Small intestine (tissue), 7 donors: ENCODE data around the gene TSSK2. TPM values are rescaled to one million over a fixed set of nuclear protein-coding genes. Genes with fewer than 3 reads are reported as not detected.
A peak's percentile ranks its signal among the peaks of the same experiment; 100 is the strongest.

Source experiments
- DNase-seq, 2 donors: peaks; one replicate each; pipeline versions ENCODE4 v3.0.0 to v3.0.0-alpha.2; 2013
- FAIRE-seq: peaks from 2 replicates; lab custom pipeline; 2012; peaks lifted over from hg19 to GRCh38; lab: Jason Lieb, UNC
- H3K27ac ChIP-seq, 3 donors: one replicate each; pipeline ENCODE4 v1.5.1; 2013; ENCODE audit warnings: low read length in 2 of 3, mild to moderate bottlenecking in 2 of 3, control low read depth in 1 of 3, inconsistent platforms in 1 of 3, low read depth in 1 of 3, moderate library complexity in 1 of 3
- H3K27me3 ChIP-seq, 3 donors: one replicate each; pipeline ENCODE4 v1.6.1; 2013; ENCODE audit warnings: low read length in 3 of 3, inconsistent platforms in 1 of 3; ENCODE audit not compliant: control insufficient read depth in 3 of 3, insufficient read depth in 3 of 3
- H3K36me3 ChIP-seq, 3 donors: one replicate each; pipeline ENCODE4 v1.6.1; 2013; ENCODE audit warnings: low read length in 3 of 3, inconsistent platforms in 1 of 3, low read depth in 1 of 3, mild to moderate bottlenecking in 1 of 3, moderate library complexity in 1 of 3; ENCODE audit not compliant: control insufficient read depth in 3 of 3, insufficient read depth in 2 of 3
- H3K4me1 ChIP-seq, 3 donors: one replicate each; pipeline ENCODE4 v1.6.1; 2013; ENCODE audit warnings: low read length in 2 of 3, inconsistent platforms in 1 of 3, low read depth in 1 of 3, mild to moderate bottlenecking in 1 of 3, moderate library complexity in 1 of 3; ENCODE audit not compliant: control insufficient read depth in 3 of 3, insufficient read depth in 2 of 3
- H3K4me3 ChIP-seq, 3 donors: one replicate each; pipeline ENCODE4 v1.5.1; 2013; ENCODE audit warnings: low read length in 3 of 3, control low read depth in 1 of 3, inconsistent platforms in 1 of 3, low read depth in 1 of 3, mild to moderate bottlenecking in 1 of 3, moderate library complexity in 1 of 3
- H3K9me3 ChIP-seq, 2 donors: one replicate each; pipeline ENCODE4 v1.6.1; 2013; ENCODE audit warnings: low read depth in 1 of 2, low read length in 1 of 2; ENCODE audit not compliant: control insufficient read depth in 2 of 2, insufficient read depth in 1 of 2
- WGBS, 3 donors: extraction: QIAGEN DNeasy Blood & Tissue Kit; methylation state at CpG; one replicate each; pipeline ENCODE4 v1.1.7; 2013; 5-methylcytosine and 5-hydroxymethylcytosine counted together
- polyA plus RNA-seq, 4 donors: library from polyadenylated mRNA; stranded (reverse) in 3 of 4; unstranded in 1 of 4; fragments of 200-250 nt in 3 of 4; fragments of 120-200 nt in 1 of 4; gene quantifications; one replicate each; pipeline versions ENCODE4 v1.2.1 to v1.2.3, GENCODE V29; 2013
- donor health status: healthy with polysubstance abuse.
- donor health status: control.
- donor health status: control.
- donor health status: Bipolar disorder and iron deficiency.
- donor health status: healthy.

The TSSK2 gene
- polyA plus RNA-seq, 4 donors: 0.04 TPM; not detected in 3

- Histone ChIP-seq H3K4me1 (peaks cover 7 to 28% (median 7%) of the 10 kb centered on the region in 3 donors), H3K36me3 (peaks cover 0 to 6% (median 0%) of the 10 kb centered on the region in 3 donors), H3K27me3 (peaks cover 0 to 42% (median 31%) of the 10 kb centered on the region in 3 donors), H3K27ac (no peak overlapping the region), H3K4me3 (no peak overlapping the region), H3K9me3 (peaks cover 0 to 12% of the 10 kb centered on the region in 2 donors)
- FAIRE-seq (no peak), DNase-seq (no peak)
- 29 to 55% (median 44%) methylated on average over 17 of the region's 17 CpGs for WGBS, 3 donors
Measured at GRCh38 chr22:19168088-19168890, 37.2 kb downstream of the TSSK2 start.

GRCh38 chr22:19169002-19169946 is 38.2 kb downstream of the TSSK2 start:
- DNase-seq (peak in 1 of 2 donors; percentile 38), FAIRE-seq (no peak)
- peaks cover 7 to 38% (median 13%) of the 10 kb centered on the region in 3 donors for H3K4me1 ChIP-seq
- WGBS, 3 donors: 3 to 7% (median 5%) methylated on average over 41 to 58 of the region's 58 CpGs
- peaks cover 0 to 7% of the 10 kb centered on the region in 2 donors for H3K9me3 ChIP-seq
- peaks cover 0 to 42% (median 31%) of the 10 kb centered on the region in 3 donors for H3K27me3 ChIP-seq
- peaks cover 0 to 16% (median 0%) of the 10 kb centered on the region in 3 donors for H3K36me3 ChIP-seq
- H3K4me3 ChIP-seq: peak overlapping the region in 1 of 3 donors; percentile 15
- no peak overlapping the region for H3K27ac ChIP-seq

DNA sequence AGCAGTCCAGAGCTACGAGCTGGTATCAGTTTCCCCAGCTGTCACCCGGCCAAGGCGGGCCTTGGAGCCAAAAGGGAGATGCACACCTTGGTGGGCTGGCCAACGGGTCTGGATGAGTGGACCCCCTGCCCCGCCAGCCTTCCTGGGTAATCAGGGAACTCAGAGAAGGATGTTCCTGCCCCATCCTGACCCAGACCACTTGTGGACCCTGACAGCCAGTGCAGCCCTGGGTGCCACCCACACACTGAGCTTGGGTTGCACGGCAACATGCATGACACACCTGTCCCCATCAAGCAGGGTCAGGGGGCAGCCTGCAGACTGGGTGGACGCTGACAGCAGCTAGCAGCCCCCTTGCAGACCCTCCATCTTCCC is 38.8 kb downstream of the TSSK2 start:
- peaks cover 0 to 42% (median 31%) of the 10 kb centered on the region in 3 donors for H3K27me3 ChIP-seq
- 21 to 47% (median 36%) methylated on average over 6 to 7 of the region's 7 CpGs for WGBS, 3 donors
- FAIRE-seq: no peak
- peak overlapping the region in 1 of 3 donors; percentile 15 for H3K4me3 ChIP-seq
- H3K36me3 ChIP-seq: peaks cover 0 to 22% (median 0%) of the 10 kb centered on the region in 3 donors
- H3K27ac ChIP-seq: no peak overlapping the region
- H3K4me1 ChIP-seq: peaks cover 7 to 45% (median 13%) of the 10 kb centered on the region in 3 donors
- no peak for DNase-seq
- peaks cover 0 to under 1% of the 10 kb centered on the region in 2 donors for H3K9me3 ChIP-seq

DNA sequence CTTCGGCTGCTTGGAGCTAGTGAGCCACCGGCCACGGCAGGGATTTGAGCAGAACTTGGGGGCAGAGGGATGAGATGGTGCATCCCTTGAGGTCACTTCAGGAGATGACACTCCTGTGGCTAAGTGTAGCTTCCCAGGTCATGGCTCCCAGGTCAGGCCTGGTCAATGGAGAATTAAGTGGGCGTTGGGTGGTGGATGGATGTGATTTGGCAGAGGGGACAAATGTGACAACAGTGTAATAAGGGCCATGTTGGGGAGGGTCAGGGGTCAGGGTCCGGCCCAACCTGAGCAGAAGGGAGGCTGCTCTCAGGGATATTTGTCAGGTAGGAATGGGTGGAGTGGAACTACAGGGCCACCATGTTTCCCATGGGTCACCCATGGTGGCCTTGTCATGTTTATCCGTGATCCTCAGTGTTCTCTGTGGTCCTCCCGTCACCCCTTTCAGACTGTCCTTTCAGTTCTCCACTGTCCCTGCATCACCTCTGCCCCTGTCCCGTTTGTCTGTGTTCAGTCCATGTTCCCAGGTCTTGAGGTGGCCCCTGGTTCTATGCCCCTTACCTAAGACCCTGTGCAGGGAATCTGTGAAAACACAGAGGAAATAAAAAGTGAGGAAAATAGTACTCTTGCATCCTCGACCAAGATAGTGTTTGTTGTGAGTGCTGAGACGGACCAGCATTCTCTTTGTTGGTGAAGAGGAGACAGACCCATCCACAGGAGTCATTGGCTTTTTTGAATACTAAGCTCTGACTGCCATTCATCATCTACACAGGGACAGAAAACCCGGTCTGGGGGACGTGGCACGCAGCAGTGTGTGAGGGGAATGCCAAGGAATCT is 41.3 kb downstream of the TSSK2 start:
- H3K27ac ChIP-seq: peak overlapping the region; percentile 72 to 88 (median 84)
- DNase-seq (peak in 1 of 2 donors; percentile 11), FAIRE-seq (no peak)
- peaks cover 0 to 32% (median 22%) of the 10 kb centered on the region in 3 donors for H3K27me3 ChIP-seq
- H3K4me3 ChIP-seq: peak overlapping the region; percentile 84 to 97 (median 87)
- H3K36me3 ChIP-seq: peaks cover 0 to 47% (median 0%) of the 10 kb centered on the region in 3 donors
- H3K4me1 ChIP-seq: peaks cover 9 to 68% (median 15%) of the 10 kb centered on the region in 3 donors
- 12 to 27% (median 17%) methylated on average over 13 of the region's 13 CpGs for WGBS, 3 donors
- no peaks in the 10 kb centered on the region for H3K9me3 ChIP-seq

DNA sequence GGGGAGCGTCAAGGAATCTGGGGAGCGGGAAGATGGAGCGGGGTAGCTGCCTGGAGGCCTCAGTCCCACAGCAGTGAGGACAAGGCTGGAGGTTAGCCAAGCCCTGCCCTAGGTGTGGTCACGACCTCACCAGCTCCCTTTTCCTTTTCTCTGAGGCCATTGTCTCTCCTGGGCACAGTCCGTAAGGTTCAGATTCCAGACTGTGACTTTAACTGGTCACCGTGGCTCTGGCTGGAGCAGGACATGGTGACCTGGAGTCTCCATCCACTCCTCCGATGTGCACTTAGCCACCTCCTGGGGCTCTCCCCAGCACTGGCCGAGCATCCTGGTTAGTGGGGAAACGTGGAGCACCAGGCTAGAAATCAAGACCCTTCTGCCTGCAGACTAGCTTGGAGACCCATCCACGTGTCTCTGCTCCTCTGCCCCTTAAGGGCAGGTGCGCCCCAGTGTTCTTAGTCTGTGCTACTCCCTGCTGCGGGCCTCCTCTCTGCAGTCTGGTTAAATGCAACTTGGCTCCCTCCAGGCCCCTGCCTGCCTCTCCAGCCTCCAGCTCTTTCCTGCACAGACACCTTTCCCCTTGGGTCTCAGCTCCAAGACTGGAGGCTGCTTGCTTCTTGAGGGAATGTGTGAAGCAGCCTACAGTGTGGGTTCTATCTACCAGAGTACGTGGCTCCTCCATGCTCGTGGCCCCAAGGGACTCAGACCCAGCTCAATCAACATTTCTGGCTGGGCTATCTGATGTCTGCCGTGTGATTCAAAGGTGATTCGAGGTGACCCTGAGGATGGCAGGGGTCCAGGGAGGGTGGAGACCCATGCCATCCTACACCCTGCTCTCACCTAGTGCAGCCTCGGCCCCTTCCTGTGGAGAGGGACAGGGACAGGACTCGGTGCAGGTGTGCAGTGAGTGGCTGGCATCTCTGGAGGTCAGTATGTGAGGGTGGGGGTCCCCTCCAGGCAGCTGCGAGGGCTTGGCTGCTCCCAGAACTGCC is 42.2 kb downstream of the TSSK2 start:
- peak overlapping the region in 1 of 3 donors; percentile 97 for H3K4me3 ChIP-seq
- no peak for FAIRE-seq
- H3K9me3 ChIP-seq: no peaks in the 10 kb centered on the region
- peak; percentile 30 to 84 for DNase-seq
- peaks cover 10 to 68% (median 15%) of the 10 kb centered on the region in 3 donors for H3K4me1 ChIP-seq
- WGBS, 3 donors: 34 to 62% (median 55%) methylated on average over 19 of the region's 19 CpGs
- peak overlapping the region in 2 of 3 donors; percentile 17 to 88 for H3K27ac ChIP-seq
- H3K27me3 ChIP-seq: peaks cover 0 to 24% (median 16%) of the 10 kb centered on the region in 3 donors
- peaks cover 0 to 50% (median 0%) of the 10 kb centered on the region in 3 donors for H3K36me3 ChIP-seq

DNA sequence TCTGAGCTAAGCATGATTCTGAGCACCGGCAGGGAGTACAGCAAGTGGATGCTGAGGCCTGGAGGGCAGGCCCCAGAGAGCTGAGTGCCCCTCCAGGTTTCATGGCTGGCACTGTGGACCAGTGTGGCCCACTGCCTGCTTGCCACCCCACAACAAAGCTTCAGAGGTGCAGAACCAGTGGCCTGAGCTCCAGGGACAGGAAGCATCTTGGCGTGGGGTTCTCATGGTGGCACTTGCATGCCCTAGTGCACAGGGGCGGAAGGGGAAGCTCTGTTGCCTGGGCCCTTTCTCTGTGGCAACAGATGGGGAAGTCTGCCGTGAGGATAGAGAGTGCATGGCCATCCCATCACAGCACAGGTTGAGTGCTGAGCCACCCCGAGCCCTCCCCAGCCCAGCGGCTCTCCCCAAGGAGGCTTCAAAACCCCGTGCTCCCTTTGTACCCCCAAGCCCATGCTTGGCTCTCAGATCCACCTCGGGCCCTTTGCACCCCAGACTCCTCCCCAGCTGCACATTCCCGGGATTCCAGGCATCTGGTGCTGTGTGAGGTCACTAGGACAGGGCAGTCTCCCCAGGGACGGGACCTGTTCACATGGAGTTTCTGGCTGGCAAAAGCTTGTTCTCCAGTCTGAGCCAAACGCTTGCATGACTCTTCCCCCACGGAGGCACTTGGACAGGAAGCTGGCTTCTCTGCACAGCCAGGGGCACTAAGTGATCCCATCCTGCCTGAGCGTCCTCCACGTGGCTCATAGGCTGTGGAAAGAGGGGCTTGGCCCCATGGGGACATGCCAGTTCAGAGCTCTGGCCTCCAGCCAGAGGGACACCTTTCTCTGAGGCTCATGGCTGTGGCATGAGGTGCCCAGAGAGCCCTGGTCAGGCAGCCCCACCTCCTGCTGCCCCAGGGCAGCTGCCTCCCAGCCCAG is 43.3 kb downstream of the TSSK2 start:
- no peak for FAIRE-seq
- 42 to 45% (median 45%) methylated on average over 14 of the region's 14 CpGs for WGBS, 3 donors
- peaks cover 0 to 50% (median 0%) of the 10 kb centered on the region in 3 donors for H3K36me3 ChIP-seq
- no peaks in the 10 kb centered on the region for H3K9me3 ChIP-seq
- peak overlapping the region in 2 of 3 donors; percentile 4 to 63 for H3K27ac ChIP-seq
- peaks cover 10 to 67% (median 15%) of the 10 kb centered on the region in 3 donors for H3K4me1 ChIP-seq
- peak in 1 of 2 donors; percentile 34 for DNase-seq
- H3K4me3 ChIP-seq: no peak overlapping the region
- H3K27me3 ChIP-seq: peaks cover 0 to 13% (median 5%) of the 10 kb centered on the region in 3 donors
